ACC112 (cell line): ENCODE results near the gene CANT1.
"Not testable (repeated sequence)": the region's sequence is repeated elsewhere in the genome, so short reads cannot be mapped to it uniquely, and the experiment has no call there.

Source experiments
- H2AFZ ChIP-seq: fragments of 200-600 bp; sonication (generic); one replicate; pipeline ENCODE4 v1.6.0; 2017; ENCODE audit warnings: antibody characterized with exemption, low read length; ENCODE audit not compliant: unreplicated experiment
- H3K27ac ChIP-seq: fragments of 200-600 bp; sonication (generic); 2 replicates; pipeline ENCODE4 v1.5.1; 2014; ENCODE audit warnings: low read depth, mild to moderate bottlenecking, antibody characterized with exemption, low read length, moderate library complexity
- H3K27me3 ChIP-seq: fragments of 200-600 bp; sonication (generic); 2 replicates; pipeline ENCODE4 v1.6.1; 2014; ENCODE audit warnings: mild to moderate bottlenecking, antibody characterized with exemption, low read length, moderate library complexity, mixed read lengths; ENCODE audit not compliant: insufficient read depth
- H3K36me3 ChIP-seq: fragments of 200-600 bp; sonication (generic); 2 replicates; pipeline ENCODE4 v1.6.1; 2016; ENCODE audit warnings: mild to moderate bottlenecking, antibody characterized with exemption, low read length, moderate library complexity, mixed read lengths; ENCODE audit not compliant: insufficient read depth
- H3K4me1 ChIP-seq: fragments of 200-600 bp; sonication (generic); one replicate; pipeline ENCODE4 v1.6.1; 2016; ENCODE audit warnings: low read length, mixed read lengths; ENCODE audit not compliant: insufficient read depth, unreplicated experiment, control insufficient read depth
- H3K4me3 ChIP-seq: fragments of 200-600 bp; sonication (generic); 2 replicates; pipeline ENCODE4 v1.5.1; 2014; ENCODE audit warnings: mild to moderate bottlenecking, low read depth, low read length
- H3K79me2 ChIP-seq: fragments of 200-600 bp; sonication (generic); one replicate; pipeline ENCODE4 v1.6.0; 2016; ENCODE audit warnings: low read length; ENCODE audit not compliant: control insufficient read depth, unreplicated experiment, insufficient read depth

The CANT1 gene

DNA sequence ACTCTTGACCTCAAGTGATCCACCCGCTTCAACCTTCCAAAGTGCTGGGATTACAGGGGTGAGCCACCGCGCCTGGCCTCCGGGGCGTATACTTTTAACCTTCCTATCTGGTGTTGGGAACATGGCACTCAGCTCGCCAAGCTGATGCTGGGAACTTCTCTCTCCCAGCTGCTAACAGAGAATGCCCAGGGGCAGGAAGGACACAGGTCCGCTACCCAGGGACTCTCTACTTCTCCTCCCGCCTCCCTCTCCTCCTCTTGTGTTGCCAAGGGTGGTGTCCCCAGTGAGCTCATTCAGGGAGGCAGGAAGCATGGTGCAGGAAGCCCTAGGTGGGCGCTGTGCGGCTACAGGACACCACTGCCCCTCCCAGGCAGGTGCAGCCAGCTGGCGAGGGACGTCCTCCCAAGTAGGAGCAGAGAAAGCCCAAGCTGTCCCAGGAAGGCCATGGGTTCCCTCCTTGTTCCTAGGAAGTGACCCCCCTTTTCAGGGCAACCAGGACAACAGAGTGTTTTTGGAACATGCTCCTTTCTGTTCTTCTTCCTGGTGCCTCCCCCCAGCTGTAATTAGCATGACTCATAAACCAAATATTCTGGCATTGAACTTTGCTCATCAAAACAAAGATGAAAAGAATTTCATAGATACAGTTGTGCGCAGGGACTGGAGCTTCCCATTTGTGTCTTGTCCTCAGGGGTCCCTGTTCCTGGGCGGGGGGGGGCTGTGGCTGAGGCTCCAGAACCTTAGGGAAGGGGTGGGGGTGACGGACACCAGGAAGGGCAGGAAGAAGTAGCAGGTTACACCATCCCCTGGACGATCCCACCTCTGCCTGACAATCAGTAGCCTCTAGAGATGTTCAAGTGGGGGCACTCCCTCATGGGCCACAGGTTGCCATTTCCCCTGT is 17.1 kb upstream of the CANT1 start:
- Histone ChIP-seq H2AFZ (no peak overlapping the region), H3K4me3 (peak overlapping the region; percentile 60), H3K36me3 (no peaks in the 10 kb centered on the region), H3K79me2 (peaks cover 4% of the 10 kb centered on the region), H3K4me1 (peaks cover 58% of the 10 kb centered on the region), H3K27me3 (no peaks in the 10 kb centered on the region), H3K27ac (peak overlapping the region; percentile 92)

DNA sequence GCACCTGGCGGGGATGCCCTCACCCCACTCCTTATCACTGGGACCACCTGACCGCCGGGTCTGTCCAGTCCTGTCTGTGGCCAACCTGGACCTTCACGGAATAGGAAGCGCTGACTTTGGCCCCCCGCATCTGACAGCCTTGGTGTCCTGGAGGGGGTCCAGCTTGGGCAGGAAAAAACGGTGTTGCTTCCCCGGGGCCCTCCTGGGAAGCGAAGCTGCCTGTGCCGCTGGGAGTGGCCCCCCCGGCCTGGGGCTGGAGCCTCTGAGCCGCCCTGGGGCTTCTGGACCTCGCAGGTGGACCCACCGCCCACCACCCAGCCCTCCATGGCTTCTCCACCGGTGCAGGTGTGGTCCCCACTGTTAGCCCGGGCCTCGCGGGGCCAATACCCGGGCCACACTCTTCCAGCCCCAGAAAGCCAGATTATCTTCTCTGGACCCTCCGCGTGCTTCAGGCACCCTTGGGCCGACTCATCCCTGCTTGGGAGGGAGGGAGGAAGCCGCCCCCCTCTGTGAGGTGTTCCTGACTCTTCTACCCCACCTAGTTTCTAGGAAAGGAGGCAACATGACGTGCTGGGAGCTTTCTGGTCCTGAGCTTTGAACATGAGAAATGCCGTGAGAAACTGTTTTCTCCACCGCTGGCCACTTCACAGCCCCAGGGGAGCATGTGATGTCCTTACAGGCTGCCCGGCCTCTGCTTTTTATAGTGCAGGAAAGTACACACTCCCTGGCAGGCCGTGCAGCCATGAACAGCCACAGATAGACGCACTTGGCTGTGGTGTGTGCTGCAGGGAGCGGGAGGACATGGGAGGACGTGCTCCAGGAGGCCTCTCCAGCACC is 15.6 kb upstream of the CANT1 start:
- Histone ChIP-seq H2AFZ (no peak overlapping the region), H3K4me1 (peaks cover 69% of the 10 kb centered on the region), H3K4me3 (peak overlapping the region; percentile 82), H3K27ac (no peak overlapping the region; the same call in 1 of the 2 replicates), H3K79me2 (peaks cover 4% of the 10 kb centered on the region), H3K27me3 (no peaks in the 10 kb centered on the region), H3K36me3 (no peaks in the 10 kb centered on the region)

DNA sequence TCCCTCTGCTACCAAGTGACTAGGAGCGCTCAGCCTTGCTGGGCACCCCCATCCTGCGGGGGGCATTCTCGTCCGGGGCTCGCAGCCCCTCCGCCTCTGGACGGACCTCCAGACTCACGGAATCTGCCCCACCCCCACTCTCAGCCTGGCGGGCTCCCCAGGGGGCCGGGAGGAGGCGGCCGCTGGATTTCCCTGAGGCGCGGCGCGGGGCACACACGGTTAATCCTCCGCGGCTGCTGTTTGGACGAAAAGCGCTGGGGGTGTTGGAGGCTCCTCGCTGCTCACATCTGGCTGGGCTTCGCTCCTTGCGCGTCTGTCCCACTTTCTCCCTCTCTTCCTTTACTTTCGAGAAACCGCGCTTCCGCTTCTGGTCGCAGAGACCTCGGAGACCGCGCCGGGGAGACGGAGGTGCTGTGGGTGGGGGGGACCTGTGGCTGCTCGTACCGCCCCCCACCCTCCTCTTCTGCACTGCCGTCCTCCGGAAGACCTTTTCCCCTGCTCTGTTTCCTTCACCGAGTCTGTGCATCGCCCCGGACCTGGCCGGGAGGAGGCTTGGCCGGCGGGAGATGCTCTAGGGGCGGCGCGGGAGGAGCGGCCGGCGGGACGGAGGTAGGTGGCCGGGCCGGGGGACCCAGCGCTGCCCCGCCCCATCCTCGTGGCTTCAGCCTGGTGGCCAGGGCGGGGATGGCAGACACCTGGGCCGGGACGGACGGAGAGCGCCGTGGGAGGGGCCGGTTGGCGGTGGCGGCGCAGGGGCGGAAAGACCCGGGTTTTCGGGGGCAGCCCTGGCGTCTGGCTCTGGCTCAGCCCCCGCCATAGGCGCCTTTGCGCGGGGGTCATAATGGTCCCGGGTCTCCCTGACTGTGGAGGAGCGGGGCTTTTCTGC is 14.6 kb upstream of the CANT1 start, which contains the start of gene C1QTNF1:
Gene C1QTNF1 (plus strand): TSS at position 284 of the 886 bp plus-strand sequence. CDS start 19,800 bp downstream, outside the sequence.
- Histone ChIP-seq H3K27ac (peak within 1 kb of the TSS; percentile 0; the same call in 1 of the 2 replicates), H3K4me3 (peak within 1 kb of the TSS; percentile 82), H3K79me2 (peaks cover 4% of the 10 kb centered on the region), H2AFZ (no peak within 1 kb of the TSS), H3K4me1 (peaks cover 70% of the 10 kb centered on the region), H3K36me3 (no peaks in the 10 kb centered on the region), H3K27me3 (no peaks in the 10 kb centered on the region)

DNA sequence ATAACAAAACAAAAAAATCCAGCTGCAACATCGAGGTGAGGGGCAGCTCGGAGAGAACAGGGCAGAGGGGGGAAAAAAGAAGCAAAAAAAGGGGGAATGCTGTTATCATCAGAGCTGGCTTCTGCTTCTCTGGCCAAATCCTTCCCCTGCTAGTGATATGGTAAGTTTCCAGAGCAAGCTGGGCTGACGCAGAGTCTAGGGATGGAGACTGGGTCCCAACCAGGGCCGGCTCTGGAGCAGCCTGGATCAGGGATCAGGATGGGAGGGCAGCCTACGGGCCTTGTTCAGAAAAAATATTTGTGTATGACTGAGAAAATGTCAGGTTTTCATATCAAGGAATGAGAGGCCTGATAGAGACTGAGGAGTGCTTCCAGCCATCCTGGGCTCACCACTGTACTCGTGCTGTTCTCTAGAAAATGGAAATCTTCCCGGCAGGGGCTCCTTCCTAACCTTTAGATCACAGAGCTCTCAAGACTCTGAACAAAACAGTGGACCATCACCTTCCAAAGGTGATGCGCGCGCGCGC is 13.7 kb upstream of the CANT1 start:
- Histone ChIP-seq H3K27ac (no peak overlapping the region), H3K4me3 (peak overlapping the region; percentile 82), H3K36me3 (no peaks in the 10 kb centered on the region), H2AFZ (no peak overlapping the region), H3K27me3 (no peaks in the 10 kb centered on the region), H3K4me1 (peaks cover 61% of the 10 kb centered on the region), H3K79me2 (peaks cover 4% of the 10 kb centered on the region)

DNA sequence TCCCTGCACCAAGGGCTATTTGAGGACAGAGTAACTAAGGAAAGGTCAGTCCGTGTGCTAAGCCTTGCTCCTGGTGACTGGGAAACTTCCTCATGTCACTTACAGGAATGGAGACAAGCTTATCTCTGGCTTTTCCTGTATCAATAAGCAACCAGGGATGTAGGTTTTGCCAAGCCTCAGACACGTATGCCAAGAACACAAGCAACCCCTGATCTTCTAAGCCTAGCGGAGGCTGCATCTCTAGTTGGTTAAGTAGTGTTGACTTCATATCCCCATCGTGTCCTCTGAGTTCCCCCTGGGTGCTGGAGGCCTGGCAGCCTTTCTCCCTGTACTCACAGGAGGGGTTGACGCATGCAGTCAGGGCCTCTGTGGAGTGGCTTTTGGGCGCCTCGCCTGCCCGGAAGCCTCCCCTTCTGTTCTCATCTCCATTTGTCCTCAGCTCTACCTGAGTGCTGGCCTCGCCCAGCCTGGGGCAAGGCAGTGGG is 13.0 kb upstream of the CANT1 start:
- H3K27ac ChIP-seq, result no peak overlapping the region
- H3K36me3 ChIP-seq, result no peaks in the 10 kb centered on the region
- peaks cover 4% of the 10 kb centered on the region for H3K79me2 ChIP-seq
- no peak overlapping the region for H2AFZ ChIP-seq
- no peak overlapping the region for H3K4me3 ChIP-seq
- peaks cover 54% of the 10 kb centered on the region for H3K4me1 ChIP-seq
- no peaks in the 10 kb centered on the region for H3K27me3 ChIP-seq

DNA sequence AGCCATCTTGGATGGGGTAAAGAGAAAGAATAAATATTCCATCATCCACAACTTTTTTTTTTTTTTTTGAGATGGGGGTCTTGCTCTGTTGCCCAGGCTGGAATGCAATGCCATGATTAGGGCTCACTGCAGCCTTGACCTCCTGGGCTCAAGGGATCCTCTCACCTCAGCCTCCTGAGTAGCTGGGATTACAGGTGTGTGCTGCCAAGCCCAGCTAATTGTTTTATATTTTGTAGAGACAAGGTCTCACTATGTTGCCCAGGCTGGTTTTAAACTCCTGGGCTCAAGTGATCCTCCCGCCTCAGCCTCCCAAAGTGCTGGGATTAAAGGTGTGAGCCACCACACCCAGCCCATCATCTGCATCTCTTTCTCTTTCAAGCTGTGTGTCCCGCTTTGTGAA is 12.4 kb upstream of the CANT1 start:
- peaks cover 48% of the 10 kb centered on the region for H3K4me1 ChIP-seq
- not testable (repeated sequence) for H3K4me3 ChIP-seq, H3K27me3 ChIP-seq, H3K36me3 ChIP-seq, H3K79me2 ChIP-seq, H3K27ac ChIP-seq, H2AFZ ChIP-seq

DNA sequence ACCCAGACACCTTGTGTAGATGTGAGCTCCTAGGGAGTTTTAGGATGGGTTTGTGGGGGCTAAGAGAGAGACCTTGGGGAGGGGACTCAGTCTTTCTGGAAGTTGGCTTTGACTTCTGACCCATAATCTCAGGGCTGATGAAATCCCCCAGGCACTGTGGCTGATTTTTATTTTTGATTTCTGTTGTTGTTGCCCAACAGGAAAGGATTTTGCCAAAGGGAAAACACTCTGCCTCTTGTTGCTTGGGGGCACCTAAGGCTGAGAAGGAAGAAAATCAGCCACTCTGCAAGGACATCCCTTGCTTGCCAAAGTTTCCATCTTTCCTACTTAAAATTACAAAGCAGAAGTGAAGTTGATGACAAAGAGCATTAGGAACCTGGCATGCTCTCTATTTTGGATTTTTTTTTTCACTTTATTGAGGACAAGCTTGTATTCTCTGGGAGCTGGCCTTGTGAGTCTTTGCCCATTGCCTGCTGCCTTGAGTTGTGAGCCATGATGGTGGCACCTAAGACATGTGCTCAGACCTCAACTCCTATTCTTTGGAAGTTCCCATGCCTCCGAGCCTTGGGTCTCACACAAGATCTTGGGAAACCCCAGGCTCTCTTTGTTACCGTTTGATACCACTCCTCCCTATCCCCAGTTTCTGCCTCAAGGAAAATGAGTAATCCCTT is 11.2 kb upstream of the CANT1 start:
- peak overlapping the region; percentile 10 for H2AFZ ChIP-seq
- peak overlapping the region; percentile 81 for H3K27ac ChIP-seq
- peaks cover 37% of the 10 kb centered on the region for H3K4me1 ChIP-seq
- no peaks in the 10 kb centered on the region for H3K27me3 ChIP-seq
- no peak overlapping the region; the same call in 1 of the 2 replicates for H3K4me3 ChIP-seq
- H3K36me3 ChIP-seq, result no peaks in the 10 kb centered on the region
- no peaks in the 10 kb centered on the region for H3K79me2 ChIP-seq

DNA sequence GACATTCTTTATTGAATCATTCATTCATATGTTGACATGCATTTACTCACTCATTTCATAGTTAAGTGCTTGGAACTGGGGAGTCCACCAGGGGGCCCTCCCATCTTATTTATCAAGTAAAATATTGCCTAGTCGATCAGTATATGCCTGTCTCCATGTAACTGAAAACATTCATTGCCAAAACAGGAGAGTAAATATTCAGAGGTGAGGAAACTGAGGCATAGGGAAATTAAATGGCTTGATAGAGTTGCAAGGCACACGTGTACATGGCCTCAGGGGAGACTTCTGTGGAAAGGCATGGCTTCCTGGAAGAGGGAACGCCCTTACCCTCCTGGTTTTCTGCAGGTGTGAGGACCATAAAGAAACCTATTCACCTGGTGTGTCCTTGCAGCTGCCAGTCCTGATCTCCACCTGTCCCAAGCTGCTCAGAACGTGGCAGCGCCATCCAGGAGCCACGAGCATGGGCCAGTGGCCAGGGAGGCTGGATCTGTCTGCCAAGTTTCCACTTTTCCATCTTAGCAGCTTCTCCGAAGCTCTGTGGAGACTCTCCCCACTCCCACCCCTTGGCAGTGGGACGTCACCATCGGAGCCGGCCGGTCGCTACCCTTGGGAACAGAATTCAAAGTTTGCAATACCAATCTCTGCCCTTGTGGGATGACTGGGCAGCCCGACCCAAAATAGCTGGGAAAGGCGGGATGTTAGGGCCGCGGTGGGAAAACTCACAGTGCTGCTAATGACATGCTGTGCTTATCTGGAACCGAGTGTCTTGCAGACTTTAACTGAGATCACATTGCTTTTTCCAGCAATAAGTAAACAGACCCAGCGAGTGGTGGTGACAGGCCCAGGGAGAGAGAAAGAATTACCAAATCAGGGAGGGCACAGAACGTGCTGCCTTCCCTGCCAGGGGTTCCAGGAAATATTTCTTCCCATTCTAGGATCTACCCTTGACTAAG is 10.3 kb upstream of the CANT1 start:
- peak overlapping the region; percentile 10 for H2AFZ ChIP-seq
- H3K27me3 ChIP-seq, result no peaks in the 10 kb centered on the region
- peaks cover 30% of the 10 kb centered on the region for H3K4me1 ChIP-seq
- H3K36me3 ChIP-seq, result no peaks in the 10 kb centered on the region
- H3K79me2 ChIP-seq, result no peaks in the 10 kb centered on the region
- H3K27ac ChIP-seq, result peak overlapping the region; percentile 81
- peak overlapping the region; percentile 36 for H3K4me3 ChIP-seq

DNA sequence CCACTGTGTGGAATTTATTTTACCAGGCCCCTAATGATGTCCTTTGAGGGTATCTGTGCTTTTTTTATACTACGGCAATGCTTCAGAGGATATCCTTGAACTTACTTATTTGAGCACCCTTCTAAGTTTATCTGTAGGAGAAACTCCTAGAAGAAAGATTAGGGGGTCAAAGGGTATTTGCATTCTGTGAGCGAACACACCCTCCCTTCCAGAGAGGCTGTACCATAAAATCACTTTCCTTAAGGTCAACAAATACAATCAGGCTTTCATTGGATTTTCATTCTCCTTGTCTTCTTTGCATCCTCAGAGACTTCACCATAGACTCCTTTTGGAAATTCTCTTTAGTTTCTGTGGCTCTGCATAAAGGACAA is 9.7 kb upstream of the CANT1 start:
- Histone ChIP-seq H3K27me3 (no peaks in the 10 kb centered on the region), H3K27ac (no peak overlapping the region), H3K36me3 (no peaks in the 10 kb centered on the region), H2AFZ (no peak overlapping the region), H3K4me3 (no peak overlapping the region), H3K4me1 (peaks cover 27% of the 10 kb centered on the region), H3K79me2 (no peaks in the 10 kb centered on the region)
